ENCODE measurements around the gene SUSD2. TPM values are rescaled to one million over a fixed set of nuclear protein-coding genes. Genes with fewer than 3 reads are reported as not detected.
A peak's percentile ranks its signal among the peaks of the same experiment; 100 is the strongest.

The SUSD2 gene
- total and polyA plus RNA-seq, 2 of the 4 experiments (the other 2 are of a cell fraction): 0.18 to 1.6 TPM

DNA sequence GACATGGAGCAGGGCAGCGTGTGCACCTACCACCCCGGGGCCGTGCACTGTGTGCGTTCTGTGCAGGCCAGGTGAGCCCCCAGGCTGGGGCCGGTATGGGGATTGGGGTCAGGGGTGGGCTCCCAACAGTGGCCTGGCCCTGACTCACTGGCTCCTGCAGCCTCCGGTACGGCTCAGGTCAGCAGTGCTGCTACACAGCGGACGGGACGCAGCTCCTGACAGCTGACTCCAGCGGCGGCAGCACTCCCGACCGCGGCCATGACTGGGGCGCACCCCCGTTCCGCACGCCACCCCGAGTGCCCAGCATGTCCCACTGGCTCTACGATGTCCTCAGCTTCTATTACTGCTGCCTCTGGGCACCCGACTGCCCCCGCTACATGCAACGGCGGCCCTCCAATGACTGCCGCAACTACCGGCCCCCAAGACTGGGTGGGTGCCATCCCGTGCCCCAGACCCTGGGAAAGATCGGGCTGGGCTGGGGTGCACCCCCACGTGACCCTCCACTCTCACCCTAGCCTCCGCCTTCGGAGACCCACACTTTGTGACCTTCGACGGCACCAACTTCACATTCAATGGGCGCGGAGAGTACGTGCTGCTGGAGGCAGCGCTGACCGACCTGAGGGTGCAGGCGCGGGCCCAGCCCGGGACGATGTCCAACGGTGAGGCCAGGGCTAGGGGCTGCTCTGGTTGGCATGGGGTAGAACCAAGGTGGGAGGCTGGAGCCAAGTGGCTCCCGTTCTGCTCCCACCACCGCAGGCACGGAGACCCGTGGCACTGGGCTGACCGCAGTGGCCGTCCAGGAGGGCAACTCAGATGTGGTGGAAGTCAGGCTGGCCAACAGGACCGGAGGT lies 4.4 kb downstream of the SUSD2 start:
- H3K79me1 ChIP-seq (ENCODE audit: low read depth in 1 of 2, low read length in 2 of 2): no peaks in the 10 kb centered on the region
- 95% methylated on average over 21 of the region's 51 CpGs; no CpG with 5 or more reads in 1 of the 2 experiments for WGBS, 2 experiments (ENCODE audit: extremely low coverage in 2 of 2, insufficient read length in 1 of 2)
- no peak overlapping the region for H3K14ac ChIP-seq (replicated peaks; ENCODE audit: low read depth, low read length)
- DNase-seq (no peak), ATAC-seq (ENCODE audit: low read depth) (no peak)
- H2AFZ ChIP-seq (replicated peaks; ENCODE audit: low read length, poor library complexity): no peak overlapping the region
- H2BK5ac ChIP-seq (ENCODE audit: low read depth, low read length, poor library complexity, severe bottlenecking): no peak overlapping the region
- BruUV-seq (replicated peaks): no TSS peak
- no peak overlapping the region for H3K23ac ChIP-seq (ENCODE audit: low read depth, low read length)
- H4K20me1 ChIP-seq (ENCODE audit: insufficient read depth, low read length): no peaks in the 10 kb centered on the region
- H2BK120ac ChIP-seq (ENCODE audit: low read depth, low read length): no peak overlapping the region
- no peak overlapping the region for H2BK15ac ChIP-seq (ENCODE audit: low read depth, low read length)
- H2BK20ac ChIP-seq (ENCODE audit: low read depth, low read length): no peak overlapping the region
- H3K4me2 ChIP-seq (ENCODE audit: low read depth, low read length): no peak overlapping the region
- no peaks in the 10 kb centered on the region for H3K36me3 ChIP-seq (ENCODE audit: control insufficient read depth, insufficient read depth, low read length)
- H3K4ac ChIP-seq (ENCODE audit: low read depth, low read length): no peak overlapping the region
- H2AK9ac ChIP-seq (replicated peaks; ENCODE audit: low read depth, low read length, poor library complexity): no peak overlapping the region
- H3K56ac ChIP-seq (ENCODE audit: extremely low read depth, insufficient read depth, low read length): no peak overlapping the region
- no peaks in the 10 kb centered on the region for H3K9me3 ChIP-seq (ENCODE audit: control insufficient read depth, insufficient read depth, low read length)
- dilution Hi-C loops (cut with HindIII; ENCODE audit: low sequenced_read_pairs, unreplicated experiment) (no loop called here), intact Hi-C loops (cut with micrococcal nuclease) (loop anchor here (5.0 kb wide), 1 partner anchor 342 kb away; no protein-coding TSS in a partner anchor), in situ Hi-C loops (cut with MboI; ENCODE audit: low sequenced_read_pairs) (no loop called here)
- no peak overlapping the region for H3K18ac ChIP-seq (ENCODE audit: low read depth, low read length)
- TF ChIP-seq, protein P1, sequence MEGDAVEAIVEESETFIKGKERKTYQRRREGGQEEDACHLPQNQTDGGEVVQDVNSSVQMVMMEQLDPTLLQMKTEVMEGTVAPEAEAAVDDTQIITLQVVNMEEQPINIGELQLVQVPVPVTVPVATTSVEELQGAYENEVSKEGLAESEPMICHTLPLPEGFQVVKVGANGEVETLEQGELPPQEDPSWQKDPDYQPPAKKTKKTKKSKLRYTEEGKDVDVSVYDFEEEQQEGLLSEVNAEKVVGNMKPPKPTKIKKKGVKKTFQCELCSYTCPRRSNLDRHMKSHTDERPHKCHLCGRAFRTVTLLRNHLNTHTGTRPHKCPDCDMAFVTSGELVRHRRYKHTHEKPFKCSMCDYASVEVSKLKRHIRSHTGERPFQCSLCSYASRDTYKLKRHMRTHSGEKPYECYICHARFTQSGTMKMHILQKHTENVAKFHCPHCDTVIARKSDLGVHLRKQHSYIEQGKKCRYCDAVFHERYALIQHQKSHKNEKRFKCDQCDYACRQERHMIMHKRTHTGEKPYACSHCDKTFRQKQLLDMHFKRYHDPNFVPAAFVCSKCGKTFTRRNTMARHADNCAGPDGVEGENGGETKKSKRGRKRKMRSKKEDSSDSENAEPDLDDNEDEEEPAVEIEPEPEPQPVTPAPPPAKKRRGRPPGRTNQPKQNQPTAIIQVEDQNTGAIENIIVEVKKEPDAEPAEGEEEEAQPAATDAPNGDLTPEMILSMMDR (conservative IDR thresholded peaks at IDR 0.05; ENCODE audit: low read depth, low read length): no peak
- TF ChIP-seq, protein P2, sequence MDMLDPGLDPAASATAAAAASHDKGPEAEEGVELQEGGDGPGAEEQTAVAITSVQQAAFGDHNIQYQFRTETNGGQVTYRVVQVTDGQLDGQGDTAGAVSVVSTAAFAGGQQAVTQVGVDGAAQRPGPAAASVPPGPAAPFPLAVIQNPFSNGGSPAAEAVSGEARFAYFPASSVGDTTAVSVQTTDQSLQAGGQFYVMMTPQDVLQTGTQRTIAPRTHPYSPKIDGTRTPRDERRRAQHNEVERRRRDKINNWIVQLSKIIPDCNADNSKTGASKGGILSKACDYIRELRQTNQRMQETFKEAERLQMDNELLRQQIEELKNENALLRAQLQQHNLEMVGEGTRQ (IDR thresholded peaks at IDR 0.05; ENCODE audit: low read depth, low read length): no peak
- TF ChIP-seq MAFK (IDR thresholded peaks at IDR 0.05; ENCODE audit: low read depth, low read length): no peak
- TF ChIP-seq RAD21 (IDR thresholded peaks at IDR 0.05; ENCODE audit: low read length): no peak
- no peak for TF ChIP-seq CEBPB (IDR thresholded peaks at IDR 0.05; ENCODE audit: low read depth, low read length)
- TF ChIP-seq CHD1 (IDR thresholded peaks at IDR 0.05; ENCODE audit: low read depth, low read length): no peak
- no peak for TF ChIP-seq SMC3 (IDR thresholded peaks at IDR 0.05; ENCODE audit: low read depth, low read length)
- POLR2A ChIA-PET (ENCODE audit: unreplicated experiment): no interaction called here
- no peak overlapping the region for H4K5ac ChIP-seq (ENCODE audit: low read depth, low read length)
- no peak overlapping the region; the same call in 1 of the 2 replicates for H4K91ac ChIP-seq (ENCODE audit: insufficient read depth, low read depth, low read length)
- no peaks in the 10 kb centered on the region for H3K27me3 ChIP-seq (ENCODE audit: control insufficient read depth, insufficient read depth, low read length)
- H3K4me3 ChIP-seq (ENCODE audit: insufficient read depth, low read depth, low read length): no peak overlapping the region
- 0 out of 2 replicates have a peak overlapping the region, but pooled peaks have one; percentile 28 for H2AK5ac ChIP-seq (ENCODE audit: low read depth, low read length)
- H3K9ac ChIP-seq (ENCODE audit: low read depth, low read length): no peak overlapping the region
- no peaks in the 10 kb centered on the region; the same call in 1 of the 2 replicates for H3K9me1 ChIP-seq (ENCODE audit: insufficient read depth, low read length)
- H4K8ac ChIP-seq (ENCODE audit: low read depth in 2 of 2, low read length in 2 of 2): no peak overlapping the region
- H3K4me1 ChIP-seq (ENCODE audit: control insufficient read depth, insufficient read depth, low read length): peaks cover 10% of the 10 kb centered on the region
- CTCF ChIA-PET: interaction anchor here (1.1 kb wide), 1 partner anchor 62 kb away, joined by 3 read pairs; no protein-coding TSS in a partner anchor
- no peak overlapping the region for H3K27ac ChIP-seq (ENCODE audit: insufficient read depth, low read length)

Data from IMR-90 (cell line).